Endothelial cell of umbilical vein (primary cell): ENCODE measurements around the gene TSPEAR. TPM values are rescaled to one million over a fixed set of nuclear protein-coding genes. Genes with fewer than 3 reads are reported as not detected.

ENCODE experiments used
- BruUV-seq: library from RNA; stranded (reverse); fragments of 400-500 nt; replicated peaks from 2 replicates; lab custom pipeline; 2021; lab: Mats Ljungman, UMichigan
- CTCF ChIA-PET: fragments of 300-600, 350-600 bp; sonication (Branson Sonifier 250); formaldehyde crosslinking; loops from one replicate; lab custom pipeline; 2021; ENCODE audit warnings: antibody characterized with exemption, inconsistent platforms; lab: Charles Lee
- POLR2A ChIA-PET: fragments of 300-600, 350-600 bp; sonication (Branson Sonifier 250); formaldehyde crosslinking; loops from one replicate; lab custom pipeline; 2021; ENCODE audit warnings: antibody characterized with exemption, inconsistent platforms; lab: Charles Lee
- DNase-seq: peaks from one replicate; pipeline ENCODE4 v3.0.0-alpha.2; 2011; ENCODE audit warnings: low read depth, low spot score
- FAIRE-seq: peaks from 2 replicates; lab custom pipeline; 2011; peaks lifted over from hg19 to GRCh38; lab: Jason Lieb, UNC
- H2AFZ ChIP-seq: 2 replicates; pipeline ENCODE4 v1.6.0; 2012; ENCODE audit warnings: low read depth, low read length, control low read depth, inconsistent platforms
- H3K27ac ChIP-seq: 2 replicates; pipeline ENCODE4 v1.5.1; 2011; ENCODE audit warnings: low read depth, mild to moderate bottlenecking, control low read depth, low read length, moderate library complexity; ENCODE audit not compliant: insufficient read depth
- H3K27me3 ChIP-seq, 2 experiments: 2 replicates each; pipeline versions ENCODE4 v1.6.0 to v1.6.1; 2011; ENCODE audit warnings: low read length in 2 of 2, mixed read lengths in 1 of 2; ENCODE audit not compliant: control insufficient read depth in 2 of 2, insufficient read depth in 2 of 2
- H3K36me3 ChIP-seq, 2 experiments: 2 replicates in 1 of 2; 3 replicates in 1 of 2; pipeline ENCODE4 v1.5.1; 2011; ENCODE audit warnings: low read length in 2 of 2, mild to moderate bottlenecking in 1 of 2, moderate library complexity in 1 of 2; ENCODE audit not compliant: control insufficient read depth in 2 of 2, insufficient read depth in 2 of 2; ENCODE audit errors: extremely low read depth in 1 of 2
- H3K4me1 ChIP-seq: 3 replicates; pipeline ENCODE4 v1.5.1; 2011; ENCODE audit warnings: mild to moderate bottlenecking, low read length; ENCODE audit not compliant: control insufficient read depth, insufficient read depth; ENCODE audit errors: extremely low read depth
- H3K4me2 ChIP-seq: 2 replicates; pipeline ENCODE4 v1.6.1; 2011; ENCODE audit warnings: low read length, control low read depth, mixed read lengths; ENCODE audit not compliant: insufficient read depth
- H3K4me3 ChIP-seq, 3 experiments: fragments of 200-600 bp in 1 of 3; sonication (generic), shearing (Covaris generic) in 1 of 3; replicated peaks in 1 of 3; 2 replicates each; pipeline ENCODE4 v1.5.1; 2011 to 2016; ENCODE audit warnings: control low read depth in 3 of 3, low read length in 3 of 3, mild to moderate bottlenecking in 2 of 3, inconsistent platforms in 1 of 3, low read depth in 1 of 3, moderate library complexity in 1 of 3; ENCODE audit not compliant: insufficient read depth in 1 of 3
- H3K79me2 ChIP-seq: 2 replicates; pipeline ENCODE4 v1.6.0; 2012; ENCODE audit warnings: low read length, inconsistent platforms; ENCODE audit not compliant: control insufficient read depth, insufficient read depth
- H3K9ac ChIP-seq: replicated peaks from 2 replicates; pipeline ENCODE3; 2011; ENCODE audit warnings: low read length, control low read depth; ENCODE audit not compliant: insufficient read depth; ENCODE audit errors: extremely low read depth
- H3K9me1 ChIP-seq: replicated peaks from 3 replicates; pipeline ENCODE4 v1.6.0; 2011; ENCODE audit warnings: mild to moderate bottlenecking, low read length; ENCODE audit not compliant: control insufficient read depth, insufficient read depth; ENCODE audit errors: extremely low read depth
- H3K9me3 ChIP-seq: replicated peaks from 2 replicates; pipeline ENCODE4 v1.5.1; 2012; ENCODE audit warnings: low read length, inconsistent platforms; ENCODE audit not compliant: control insufficient read depth, insufficient read depth
- H4K20me1 ChIP-seq: replicated peaks from 2 replicates; pipeline ENCODE3; 2011; ENCODE audit warnings: mild to moderate bottlenecking, low read length; ENCODE audit not compliant: control insufficient read depth, insufficient read depth; ENCODE audit errors: extremely low read depth
- CTCF ChIP-seq, 2 donors: IDR thresholded peaks; 1 replicate in 1 of 2; 2 replicates in 1 of 2; pipeline ENCODE4 v1.5.1; 2011; ENCODE audit warnings: low read length in 2 of 2, mild to moderate bottlenecking in 2 of 2, moderate library complexity in 2 of 2, control low read depth in 1 of 2, inconsistent platforms in 1 of 2, low read depth in 1 of 2; ENCODE audit not compliant: insufficient read depth in 1 of 2; ENCODE audit errors: extremely low read depth in 1 of 2
- EZH2 ChIP-seq: IDR thresholded peaks from 2 replicates; pipeline ENCODE4 v1.6.1; 2012; ENCODE audit warnings: borderline replicate concordance, low read depth, mild to moderate bottlenecking, moderate library complexity, low read length, inconsistent platforms; ENCODE audit not compliant: severe bottlenecking
- FOS ChIP-seq: IDR thresholded peaks from 2 replicates; pipeline ENCODE4 v1.6.1; 2011; ENCODE audit warnings: mild to moderate bottlenecking, low read length, moderate library complexity, borderline replicate concordance; ENCODE audit not compliant: insufficient read depth
- GATA2 ChIP-seq: IDR thresholded peaks from 2 replicates; pipeline ENCODE4 v1.7.0; 2011; ENCODE audit warnings: low read depth, mild to moderate bottlenecking, moderate library complexity, mixed read lengths, low read length; ENCODE audit not compliant: insufficient read length, insufficient read depth
- JUN ChIP-seq: IDR thresholded peaks from 2 replicates; pipeline ENCODE4 v1.6.1; 2011; ENCODE audit warnings: borderline replicate concordance, low read depth; ENCODE audit not compliant: insufficient read length, insufficient read depth
- MAX ChIP-seq: IDR thresholded peaks from 2 replicates; pipeline ENCODE4 v1.6.1; 2011; ENCODE audit not compliant: insufficient read depth, insufficient read length
- MYC ChIP-seq: IDR thresholded peaks from one replicate; pipeline ENCODE4 v1.6.1; 2011; ENCODE audit warnings: mild to moderate bottlenecking, low read depth, low read length
- POLR2A ChIP-seq: IDR thresholded peaks from 2 replicates; pipeline ENCODE4 v1.6.1; 2012; ENCODE audit warnings: low read depth, mild to moderate bottlenecking, control low read depth, low read length
- POLR2AphosphoS5 ChIP-seq: IDR thresholded peaks from 2 replicates; pipeline ENCODE4 v1.6.1; 2012; ENCODE audit warnings: low read depth, mild to moderate bottlenecking, control low read depth, low read length, moderate library complexity; ENCODE audit not compliant: insufficient read depth
- dilution Hi-C: fragments of 300-500 bp; cut with MboI; formaldehyde crosslinking; loops from one replicate; pipeline ENCODE4 v1.15.0; 2019; ENCODE audit warnings: low sequenced_read_pairs; ENCODE audit not compliant: extremely low pct_ligation_motif_present
- intact Hi-C: fragments of 100-400 bp; cut with micrococcal nuclease; formaldehyde crosslinking; loops from one replicate; pipeline ENCODE4 v1.10.0; 2022
- polyA plus RNA-seq, 4 experiments: library from polyadenylated mRNA; depleted of rRNA in 3 of 4; stranded (reverse) in 3 of 4; unstranded in 1 of 4; fragments of >200 nt; gene quantifications; 2 replicates each; pipeline versions ENCODE4 v1.2.1 to v1.2.3, GENCODE V29; 2011 to 2012; ENCODE audit warnings: missing spikeins in 1 of 4
- total RNA-seq: library from RNA; stranded (reverse); gene quantifications from 2 replicates; pipeline ENCODE4 v1.2.3, GENCODE V29; 2021

Gene TSPEAR
- total and polyA plus RNA-seq, 2 donors (not counting 3 experiments of a cell fraction or from before 2014, with no cell fraction given): 0.01 TPM; not detected in 1

- Histone ChIP-seq H3K27me3 (no peaks in the 10 kb centered on the region), H3K36me3 (no peaks in the 10 kb centered on the region), H3K79me2 (no peaks in the 10 kb centered on the region), H2AFZ (no peak overlapping the region), H3K4me1 (no peaks in the 10 kb centered on the region), H3K9me3 (no peaks in the 10 kb centered on the region), H3K9ac (no peak overlapping the region), H3K4me2 (no peak overlapping the region), H3K27ac (no peak overlapping the region), H3K9me1 (no peaks in the 10 kb centered on the region), H3K4me3 (no peak overlapping the region), H4K20me1 (no peaks in the 10 kb centered on the region)
- dilution Hi-C loops (no loop called here), intact Hi-C loops (no loop called here)
- FAIRE-seq (no peak), DNase-seq (no peak)
- no TSS peak for BruUV-seq
- POLR2A ChIA-PET: interaction anchor here (0.6 kb wide), 1 partner anchor 28 kb away, joined by 3 read pairs; no protein-coding TSS in a partner anchor
- CTCF ChIA-PET: interaction anchor here (0.9 to 1.1 kb wide), 3 partner anchors 12 to 319 kb away, joined by 3 to 4 read pairs (median 3); partner anchors contain the start of gene LRRC3
- TF ChIP-seq EZH2: no peak
- no peak for TF ChIP-seq JUN
- no peak for TF ChIP-seq FOS
- TF ChIP-seq MYC: no peak
- TF ChIP-seq POLR2AphosphoS5: no peak
- no peak for TF ChIP-seq POLR2A
- TF ChIP-seq CTCF (IDR thresholded peaks at IDR 0.05; ENCODE audit: extremely low read depth in 1 of 2, insufficient read depth in 1 of 2, low read depth in 1 of 2, low read length in 2 of 2): no peak
- TF ChIP-seq GATA2: no peak
- TF ChIP-seq MAX: no peak
Observed at GRCh38 chr21:44473915-44474555, 237.3 kb downstream of the TSPEAR start.
